ENCODE data around the gene NRXN3. TPM values are rescaled to one million over a fixed set of nuclear protein-coding genes. Genes with fewer than 3 reads are reported as not detected.

Gene NRXN3
- total RNA-seq, 3 donors from 2014 or later: 2.1 to 27.3 (median 2.6) TPM

GRCh38 chr14:78130356-78130755 lies 39.8 kb upstream of the NRXN3 start:
- Histone ChIP-seq H3K36me3 (ENCODE audit: low read depth) (no peaks in the 10 kb centered on the region), H3K4me3 (no peak overlapping the region), H3K4me1 (ENCODE audit: low read depth) (no peaks in the 10 kb centered on the region), H3K9me3 (no peaks in the 10 kb centered on the region)
- ATAC-seq (no peak), DNase-seq (no peak)
- intact Hi-C loops (cut with DNase I, micrococcal nuclease): no loop called here
- TF ChIP-seq CTCF (IDR thresholded peaks at IDR 0.05): no peak

- TF ChIP-seq CTCF (IDR thresholded peaks at IDR 0.05): no peak
- no peaks in the 10 kb centered on the region for H3K4me1 ChIP-seq (ENCODE audit: low read depth)
- no peak for ATAC-seq
- no peaks in the 10 kb centered on the region for H3K36me3 ChIP-seq (ENCODE audit: low read depth)
- intact Hi-C loops (cut with DNase I, micrococcal nuclease): no loop called here
- no peak for DNase-seq
- H3K4me3 ChIP-seq: no peak overlapping the region
- no peaks in the 10 kb centered on the region for H3K9me3 ChIP-seq
These were observed 39.0 kb upstream of the NRXN3 start for GRCh38 chr14:78131201-78131600.

GRCh38 chr14:78131616-78132015 lies 38.6 kb upstream of the NRXN3 start:
- H3K4me1 ChIP-seq (ENCODE audit: low read depth): no peaks in the 10 kb centered on the region
- no peaks in the 10 kb centered on the region for H3K9me3 ChIP-seq
- ATAC-seq (no peak), DNase-seq (no peak)
- TF ChIP-seq CTCF (IDR thresholded peaks at IDR 0.05): no peak
- intact Hi-C loops (cut with DNase I, micrococcal nuclease): no loop called here
- no peaks in the 10 kb centered on the region for H3K36me3 ChIP-seq (ENCODE audit: low read depth)
- no peak overlapping the region for H3K4me3 ChIP-seq

GRCh38 chr14:78135450-78135891 lies 34.7 kb upstream of the NRXN3 start:
- Histone ChIP-seq H3K36me3 (ENCODE audit: low read depth) (no peaks in the 10 kb centered on the region), H3K4me3 (no peak overlapping the region), H3K4me1 (ENCODE audit: low read depth) (no peaks in the 10 kb centered on the region), H3K9me3 (no peaks in the 10 kb centered on the region)
- intact Hi-C loops (cut with DNase I, micrococcal nuclease): no loop called here
- no peak for DNase-seq
- no peak for ATAC-seq
- no peak for TF ChIP-seq CTCF (IDR thresholded peaks at IDR 0.05)

- no peak overlapping the region for H3K4me3 ChIP-seq
- no peaks in the 10 kb centered on the region for H3K36me3 ChIP-seq (ENCODE audit: low read depth)
- ATAC-seq: no peak
- no peak for TF ChIP-seq CTCF (IDR thresholded peaks at IDR 0.05)
- intact Hi-C loops (cut with DNase I, micrococcal nuclease): no loop called here
- H3K4me1 ChIP-seq (ENCODE audit: low read depth): no peaks in the 10 kb centered on the region
- H3K9me3 ChIP-seq: no peaks in the 10 kb centered on the region
- DNase-seq: no peak
These were observed 33.5 kb upstream of the NRXN3 start for GRCh38 chr14:78136695-78137094.

- DNase-seq (no peak), ATAC-seq (no peak)
- Histone ChIP-seq H3K36me3 (ENCODE audit: low read depth) (no peaks in the 10 kb centered on the region), H3K4me1 (ENCODE audit: low read depth) (no peaks in the 10 kb centered on the region), H3K9me3 (no peaks in the 10 kb centered on the region), H3K4me3 (no peak overlapping the region)
- intact Hi-C loops (cut with DNase I, micrococcal nuclease): no loop called here
- TF ChIP-seq CTCF (IDR thresholded peaks at IDR 0.05): no peak
These were observed 28.6 kb upstream of the NRXN3 start for GRCh38 chr14:78141590-78141989.
